IMR-90 (cell line): ENCODE results near the gene SLC4A4. TPM values are rescaled to one million over a fixed set of nuclear protein-coding genes. Genes with fewer than 3 reads are reported as not detected.

Experiments
- ATAC-seq: fragments of 200-7000 bp; cut with Tn5 transposase; 2 replicates; pipeline ENCODE4 v1.9.1; 2020; ENCODE audit warnings: low read depth, mild to moderate bottlenecking, moderate library complexity
- BruUV-seq: library from RNA; stranded (reverse); fragments of 400-500 nt; replicated peaks from 2 replicates; lab custom pipeline; 2021; lab: Mats Ljungman, UMichigan
- CTCF ChIA-PET: fragments of 300-600 bp; formaldehyde crosslinking; extraction: SDS; loops from one replicate; lab custom pipeline; 2021; ENCODE audit warnings: antibody characterized with exemption; lab: Yijun Ruan, JAX
- POLR2A ChIA-PET: fragments of 300-600 bp; sonication (Branson Sonifier 250); formaldehyde crosslinking; loops from one replicate; lab custom pipeline; 2022; ENCODE audit warnings: antibody characterized with exemption; ENCODE audit not compliant: unreplicated experiment; lab: Charles Lee
- DNase-seq: peaks from one replicate; pipeline ENCODE4 v3.0.0; 2013
- H2AFZ ChIP-seq: replicated peaks from 2 replicates; pipeline ENCODE3; 2013; ENCODE audit warnings: low read length, mild to moderate bottlenecking; ENCODE audit not compliant: poor library complexity
- H2AK5ac ChIP-seq: 2 replicates; pipeline ENCODE4 v1.6.1; 2013; ENCODE audit warnings: low read depth, low read length, inconsistent platforms
- H2AK9ac ChIP-seq: replicated peaks from 2 replicates; pipeline ENCODE3; 2013; ENCODE audit warnings: mild to moderate bottlenecking, low read depth, low read length, moderate library complexity; ENCODE audit not compliant: poor library complexity
- H2BK120ac ChIP-seq: 2 replicates; pipeline ENCODE4 v1.6.1; 2013; ENCODE audit warnings: low read depth, low read length, inconsistent platforms
- H2BK15ac ChIP-seq: 3 replicates; pipeline ENCODE4 v1.6.1; 2013; ENCODE audit warnings: low read depth, low read length, inconsistent platforms
- H2BK20ac ChIP-seq: 2 replicates; pipeline ENCODE4 v1.6.1; 2013; ENCODE audit warnings: low read depth, mild to moderate bottlenecking, inconsistent platforms, low read length, moderate library complexity
- H2BK5ac ChIP-seq: 2 replicates; pipeline ENCODE4 v1.6.1; 2013; ENCODE audit warnings: mild to moderate bottlenecking, low read depth, low read length, inconsistent platforms; ENCODE audit not compliant: poor library complexity, severe bottlenecking
- H3K14ac ChIP-seq: replicated peaks from 2 replicates; pipeline ENCODE4 v1.6.1; 2013; ENCODE audit warnings: low read depth, low read length, inconsistent platforms
- H3K18ac ChIP-seq: 2 replicates; pipeline ENCODE4 v1.6.1; 2013; ENCODE audit warnings: low read depth, low read length, control low read depth
- H3K23ac ChIP-seq: 2 replicates; pipeline ENCODE4 v1.6.1; 2013; ENCODE audit warnings: low read depth, low read length, inconsistent platforms
- H3K27ac ChIP-seq: 2 replicates; pipeline ENCODE4 v1.5.1; 2013; ENCODE audit warnings: mild to moderate bottlenecking, control low read depth, low read length; ENCODE audit not compliant: insufficient read depth
- H3K27me3 ChIP-seq: 2 replicates; pipeline ENCODE4 v1.6.1; 2013; ENCODE audit warnings: low read length; ENCODE audit not compliant: control insufficient read depth, insufficient read depth
- H3K36me3 ChIP-seq: 2 replicates; pipeline ENCODE4 v1.6.1; 2013; ENCODE audit warnings: low read length, mixed read lengths; ENCODE audit not compliant: control insufficient read depth, insufficient read depth
- H3K4ac ChIP-seq: 2 replicates; pipeline ENCODE4 v1.6.1; 2013; ENCODE audit warnings: low read depth, low read length, inconsistent platforms
- H3K4me1 ChIP-seq: 2 replicates; pipeline ENCODE4 v1.6.1; 2013; ENCODE audit warnings: low read length, mixed read lengths; ENCODE audit not compliant: control insufficient read depth, insufficient read depth
- H3K4me2 ChIP-seq: 2 replicates; pipeline ENCODE4 v1.6.1; 2013; ENCODE audit warnings: low read depth, mild to moderate bottlenecking, control low read depth, low read length, moderate library complexity
- H3K4me3 ChIP-seq: 2 replicates; pipeline ENCODE4 v1.5.1; 2013; ENCODE audit warnings: low read depth, mild to moderate bottlenecking, control low read depth, low read length, moderate library complexity; ENCODE audit not compliant: insufficient read depth
- H3K56ac ChIP-seq: 2 replicates; pipeline ENCODE4 v1.6.1; 2013; ENCODE audit warnings: low read length, inconsistent platforms; ENCODE audit not compliant: insufficient read depth; ENCODE audit errors: extremely low read depth
- H3K79me1 ChIP-seq, 2 experiments: 2 replicates each; pipeline ENCODE4 v1.6.1; 2013; ENCODE audit warnings: low read length in 2 of 2, inconsistent platforms in 1 of 2, low read depth in 1 of 2
- H3K9ac ChIP-seq: 2 replicates; pipeline ENCODE4 v1.6.1; 2013; ENCODE audit warnings: low read depth, low read length, control low read depth
- H3K9me1 ChIP-seq: 2 replicates; pipeline ENCODE4 v1.6.1; 2013; ENCODE audit warnings: low read length, inconsistent platforms; ENCODE audit not compliant: insufficient read depth
- H3K9me3 ChIP-seq: 2 replicates; pipeline ENCODE4 v1.6.1; 2013; ENCODE audit warnings: low read length; ENCODE audit not compliant: control insufficient read depth, insufficient read depth
- H4K20me1 ChIP-seq: 2 replicates; pipeline ENCODE4 v1.6.1; 2013; ENCODE audit warnings: low read length, inconsistent platforms; ENCODE audit not compliant: insufficient read depth
- H4K5ac ChIP-seq: 2 replicates; pipeline ENCODE4 v1.6.1; 2013; ENCODE audit warnings: mild to moderate bottlenecking, low read depth, low read length, control low read depth
- H4K8ac ChIP-seq, 2 experiments: 2 replicates each; pipeline ENCODE4 v1.6.1; 2013; ENCODE audit warnings: low read depth in 2 of 2, low read length in 2 of 2, control low read depth in 1 of 2, inconsistent platforms in 1 of 2
- H4K91ac ChIP-seq: 2 replicates; pipeline ENCODE4 v1.6.1; 2013; ENCODE audit warnings: low read depth, low read length, inconsistent platforms; ENCODE audit not compliant: insufficient read depth
- BHLHE40 ChIP-seq: fragments of 150-350 bp; IDR thresholded peaks from 2 replicates; pipeline ENCODE4 v1.6.1; 2016; ENCODE audit warnings: mild to moderate bottlenecking, low read depth, low read length
- CEBPB ChIP-seq: IDR thresholded peaks from 2 replicates; pipeline ENCODE4 v1.6.1; 2012; ENCODE audit warnings: low read depth, low read length, improper control_type of control experiment
- CHD1 ChIP-seq: IDR thresholded peaks from 2 replicates; pipeline ENCODE4 v1.6.1; 2012; ENCODE audit warnings: low read depth, low read length, improper control_type of control experiment
- FOS ChIP-seq: fragments of 150-350 bp; IDR thresholded peaks from 2 replicates; pipeline ENCODE4 v1.6.1; 2016; ENCODE audit warnings: low read depth, low read length
- MAFK ChIP-seq: IDR thresholded peaks from 2 replicates; pipeline ENCODE4 v1.6.1; 2012; ENCODE audit warnings: low read depth, low read length, improper control_type of control experiment
- MAZ ChIP-seq: IDR thresholded peaks from 2 replicates; pipeline ENCODE4 v1.6.1; 2012; ENCODE audit warnings: low read depth, mild to moderate bottlenecking, low read length, improper control_type of control experiment, moderate library complexity, borderline replicate concordance
- MXI1 ChIP-seq: IDR thresholded peaks from 2 replicates; pipeline ENCODE4 v1.6.1; 2012; ENCODE audit warnings: low read depth, mild to moderate bottlenecking, low read length, moderate library complexity, borderline replicate concordance
- NFE2L2 ChIP-seq: fragments of 150-350 bp; IDR thresholded peaks from 2 replicates; pipeline ENCODE4 v1.6.1; 2016; ENCODE audit warnings: low read depth, mild to moderate bottlenecking, low read length
- POLR2A ChIP-seq: IDR thresholded peaks from 2 replicates; pipeline ENCODE4 v1.6.1; 2012; ENCODE audit warnings: mild to moderate bottlenecking, low read depth, low read length
- RAD21 ChIP-seq: IDR thresholded peaks from 2 replicates; pipeline ENCODE4 v1.6.1; 2012; ENCODE audit warnings: low read length, improper control_type of control experiment
- RCOR1 ChIP-seq: IDR thresholded peaks from 2 replicates; pipeline ENCODE4 v1.6.1; 2012; ENCODE audit warnings: mild to moderate bottlenecking, low read length, improper control_type of control experiment; ENCODE audit not compliant: insufficient replicate concordance
- RFX5 ChIP-seq: IDR thresholded peaks from 2 replicates; pipeline ENCODE4 v1.8.0; 2012; ENCODE audit warnings: low read depth, mild to moderate bottlenecking, low read length, moderate library complexity
- SMC3 ChIP-seq: fragments of 150-350 bp; IDR thresholded peaks from 2 replicates; pipeline ENCODE4 v1.6.1; 2016; ENCODE audit warnings: low read depth, mild to moderate bottlenecking, antibody characterized with exemption, low read length, moderate library complexity
- WGBS, 2 experiments: methylation state at CpG; one replicate each; pipeline versions ENCODE4 v1.1.5 to v1.1.7; 2013; ENCODE audit warnings: missing lambda C conversion rate in 2 of 2; ENCODE audit not compliant: insufficient read length in 1 of 2; ENCODE audit errors: extremely low coverage in 2 of 2; 5-methylcytosine and 5-hydroxymethylcytosine counted together
- dilution Hi-C: fragments of 300-500 bp; cut with HindIII; formaldehyde crosslinking; loops from one replicate; pipeline ENCODE4 v1.14.3; 2018; ENCODE audit warnings: low sequenced_read_pairs; ENCODE audit not compliant: unreplicated experiment
- in situ Hi-C: fragments of 300-500 bp; cut with MboI; formaldehyde crosslinking; loops from 3 replicates; pipeline ENCODE4 v1.14.3; 2019; ENCODE audit warnings: low sequenced_read_pairs, inconsistent platforms, mixed read lengths
- intact Hi-C: fragments of 100-400 bp; cut with micrococcal nuclease; formaldehyde crosslinking; loops from 2 replicates; pipeline ENCODE4 v1.10.0; 2022
- polyA plus RNA-seq, 3 experiments: library from polyadenylated mRNA; depleted of rRNA; stranded (reverse); fragments of >200 nt; gene quantifications; 2 replicates each; pipeline ENCODE4 v1.2.3, GENCODE V29; 2012; ENCODE audit warnings: low replicate concordance in 1 of 3
- total RNA-seq: library from RNA; depleted of rRNA; stranded (reverse); fragments of >200 nt; gene quantifications from 2 replicates; pipeline ENCODE4 v1.2.3, GENCODE V29; 2012
- TF ChIP-seq, protein P1 (sequence below): fragments of 150-350 bp; IDR thresholded peaks from 2 replicates; pipeline ENCODE4 v1.6.1; 2017; ENCODE audit warnings: mild to moderate bottlenecking, antibody characterized with exemption, low read length, low read depth
- TF ChIP-seq, protein P2 (sequence below): fragments of 150-350 bp; IDR thresholded peaks from 2 replicates; pipeline ENCODE4 v1.6.1; 2016; ENCODE audit warnings: low read depth, mild to moderate bottlenecking, low read length, moderate library complexity, borderline replicate concordance
- TF ChIP-seq, protein P3 (sequence below): conservative IDR thresholded peaks from 2 replicates; pipeline ENCODE4 v1.5.1; 2012; ENCODE audit warnings: mild to moderate bottlenecking, low read depth, low read length, improper control_type of control experiment

The SLC4A4 gene
- total and polyA plus RNA-seq, 2 of the 4 experiments (the other 2 are of a cell fraction): 5.6 to 16.8 TPM

DNA sequence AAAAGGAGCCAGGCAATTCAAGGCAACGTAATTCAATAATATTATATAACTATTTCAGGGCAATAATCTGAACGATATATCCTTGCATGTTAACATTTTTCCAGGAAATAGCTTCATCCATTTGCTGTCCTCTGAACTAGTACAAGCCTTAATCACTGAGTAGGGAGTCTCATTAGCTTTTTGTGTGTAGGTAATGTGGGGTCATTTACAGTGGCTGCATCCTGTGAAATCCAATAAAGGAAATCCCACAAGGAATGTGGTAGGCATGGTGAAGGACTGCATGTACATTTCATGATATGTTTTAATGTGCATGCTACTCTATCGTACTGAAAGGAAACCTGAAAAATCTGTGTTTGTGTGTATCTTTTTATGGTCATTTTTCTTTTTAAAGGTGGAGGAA is 103.5 kb downstream of the SLC4A4 start:
- H3K4me3 ChIP-seq: no peak overlapping the region
- no peak overlapping the region for H2BK20ac ChIP-seq
- ChIA-PET CTCF (no interaction called here), POLR2A (no interaction called here)
- H3K4me1 ChIP-seq: no peaks in the 10 kb centered on the region
- no peak overlapping the region for H3K4ac ChIP-seq
- H3K56ac ChIP-seq: no peak overlapping the region
- no peaks in the 10 kb centered on the region for H3K9me1 ChIP-seq
- no peak overlapping the region for H2BK5ac ChIP-seq
- dilution Hi-C loops: no loop called here
- no peak overlapping the region for H3K4me2 ChIP-seq
- H2AK9ac ChIP-seq: no peak overlapping the region
- H3K9me3 ChIP-seq: no peaks in the 10 kb centered on the region
- H3K27ac ChIP-seq: no peak overlapping the region
- no peak overlapping the region for H2BK120ac ChIP-seq
- H3K79me1 ChIP-seq: peaks cover 4 to 22% of the 10 kb centered on the region in 2 experiments
- no peak overlapping the region for H2AK5ac ChIP-seq
- no CpG with 5 or more reads among the region's 3 CpGs for WGBS, 2 experiments
- H4K8ac ChIP-seq: no peak overlapping the region
- ATAC-seq (no peak), DNase-seq (no peak)
- in situ Hi-C loops: no loop called here
- no peaks in the 10 kb centered on the region for H3K27me3 ChIP-seq
- no peak overlapping the region for H2BK15ac ChIP-seq
- no peak overlapping the region for H4K5ac ChIP-seq
- H4K20me1 ChIP-seq: no peaks in the 10 kb centered on the region
- no peak overlapping the region for H3K14ac ChIP-seq
- intact Hi-C loops: no loop called here
- peaks cover 11% of the 10 kb centered on the region for H3K36me3 ChIP-seq
- no TSS peak for BruUV-seq
- TF ChIP-seq MXI1 (no peak), FOS (no peak), CEBPB (no peak), MAFK (no peak), CHD1 (no peak), BHLHE40 (no peak), POLR2A (no peak), MAZ (no peak), RFX5 (no peak), SMC3 (no peak), RAD21 (no peak), NFE2L2 (no peak), RCOR1 (no peak)
- TF ChIP-seq, protein P1, sequence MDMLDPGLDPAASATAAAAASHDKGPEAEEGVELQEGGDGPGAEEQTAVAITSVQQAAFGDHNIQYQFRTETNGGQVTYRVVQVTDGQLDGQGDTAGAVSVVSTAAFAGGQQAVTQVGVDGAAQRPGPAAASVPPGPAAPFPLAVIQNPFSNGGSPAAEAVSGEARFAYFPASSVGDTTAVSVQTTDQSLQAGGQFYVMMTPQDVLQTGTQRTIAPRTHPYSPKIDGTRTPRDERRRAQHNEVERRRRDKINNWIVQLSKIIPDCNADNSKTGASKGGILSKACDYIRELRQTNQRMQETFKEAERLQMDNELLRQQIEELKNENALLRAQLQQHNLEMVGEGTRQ: no peak
- TF ChIP-seq, protein P2, sequence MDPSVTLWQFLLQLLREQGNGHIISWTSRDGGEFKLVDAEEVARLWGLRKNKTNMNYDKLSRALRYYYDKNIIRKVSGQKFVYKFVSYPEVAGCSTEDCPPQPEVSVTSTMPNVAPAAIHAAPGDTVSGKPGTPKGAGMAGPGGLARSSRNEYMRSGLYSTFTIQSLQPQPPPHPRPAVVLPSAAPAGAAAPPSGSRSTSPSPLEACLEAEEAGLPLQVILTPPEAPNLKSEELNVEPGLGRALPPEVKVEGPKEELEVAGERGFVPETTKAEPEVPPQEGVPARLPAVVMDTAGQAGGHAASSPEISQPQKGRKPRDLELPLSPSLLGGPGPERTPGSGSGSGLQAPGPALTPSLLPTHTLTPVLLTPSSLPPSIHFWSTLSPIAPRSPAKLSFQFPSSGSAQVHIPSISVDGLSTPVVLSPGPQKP: no peak
- TF ChIP-seq, protein P3, sequence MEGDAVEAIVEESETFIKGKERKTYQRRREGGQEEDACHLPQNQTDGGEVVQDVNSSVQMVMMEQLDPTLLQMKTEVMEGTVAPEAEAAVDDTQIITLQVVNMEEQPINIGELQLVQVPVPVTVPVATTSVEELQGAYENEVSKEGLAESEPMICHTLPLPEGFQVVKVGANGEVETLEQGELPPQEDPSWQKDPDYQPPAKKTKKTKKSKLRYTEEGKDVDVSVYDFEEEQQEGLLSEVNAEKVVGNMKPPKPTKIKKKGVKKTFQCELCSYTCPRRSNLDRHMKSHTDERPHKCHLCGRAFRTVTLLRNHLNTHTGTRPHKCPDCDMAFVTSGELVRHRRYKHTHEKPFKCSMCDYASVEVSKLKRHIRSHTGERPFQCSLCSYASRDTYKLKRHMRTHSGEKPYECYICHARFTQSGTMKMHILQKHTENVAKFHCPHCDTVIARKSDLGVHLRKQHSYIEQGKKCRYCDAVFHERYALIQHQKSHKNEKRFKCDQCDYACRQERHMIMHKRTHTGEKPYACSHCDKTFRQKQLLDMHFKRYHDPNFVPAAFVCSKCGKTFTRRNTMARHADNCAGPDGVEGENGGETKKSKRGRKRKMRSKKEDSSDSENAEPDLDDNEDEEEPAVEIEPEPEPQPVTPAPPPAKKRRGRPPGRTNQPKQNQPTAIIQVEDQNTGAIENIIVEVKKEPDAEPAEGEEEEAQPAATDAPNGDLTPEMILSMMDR: no peak
- no peak overlapping the region for H3K9ac ChIP-seq
- no peak overlapping the region for H3K23ac ChIP-seq
- no peak overlapping the region for H4K91ac ChIP-seq
- no peak overlapping the region for H2AFZ ChIP-seq
- no peak overlapping the region for H3K18ac ChIP-seq
